GM19099 (cell line): ENCODE measurements around the gene RABL3.
A peak's percentile ranks its signal among the peaks of the same experiment; 100 is the strongest.

Source experiments
- POLR2A ChIP-seq: IDR thresholded peaks from 3 replicates; pipeline ENCODE4 v1.6.1; 2011; ENCODE audit warnings: low read depth; ENCODE audit not compliant: insufficient read length; ENCODE audit errors: extremely low read depth

Gene RABL3

GRCh38 chr3:120742198-120742848, at the start of gene RABL3, which contains the start of gene GTF2E1:
RABL3 (minus strand) TSS chr3:120742516; CDS start chr3:120742507, 9 bp downstream.
GTF2E1 (plus strand) TSS chr3:120742744; CDS start chr3:120750553, 7,809 bp downstream.
- TF ChIP-seq POLR2A, result peak; percentile 79

GRCh38 chr3:120791913-120792312, 49.6 kb upstream of the RABL3 start:
- no peak for TF ChIP-seq POLR2A

- no peak for TF ChIP-seq POLR2A
Measured at GRCh38 chr3:120791010-120791409, 48.7 kb upstream of the RABL3 start.

- TF ChIP-seq POLR2A, result no peak
Measured at GRCh38 chr3:120780977-120781376, 38.7 kb upstream of the RABL3 start.

GRCh38 chr3:120778776-120779175, 36.5 kb upstream of the RABL3 start:
- TF ChIP-seq POLR2A, result no peak

GRCh38 chr3:120775411-120775810, 33.1 kb upstream of the RABL3 start:
- no peak for TF ChIP-seq POLR2A

- TF ChIP-seq POLR2A, result no peak
Measured at GRCh38 chr3:120773932-120774331, 31.6 kb upstream of the RABL3 start.

- no peak for TF ChIP-seq POLR2A
Measured at GRCh38 chr3:120772081-120772480, 29.8 kb upstream of the RABL3 start.

- TF ChIP-seq POLR2A, result no peak
Measured at GRCh38 chr3:120770891-120771290, 28.6 kb upstream of the RABL3 start.

- TF ChIP-seq POLR2A, result no peak
Measured at GRCh38 chr3:120769436-120769835, 27.1 kb upstream of the RABL3 start.

GRCh38 chr3:120767106-120767505, 24.8 kb upstream of the RABL3 start:
- TF ChIP-seq POLR2A, result no peak

GRCh38 chr3:120766576-120766975, 24.3 kb upstream of the RABL3 start:
- TF ChIP-seq POLR2A, result no peak

- no peak for TF ChIP-seq POLR2A
Measured at GRCh38 chr3:120765830-120766493, 23.6 kb upstream of the RABL3 start.

GRCh38 chr3:120764206-120764605, 21.9 kb upstream of the RABL3 start:
- TF ChIP-seq POLR2A, result no peak

- TF ChIP-seq POLR2A, result no peak
Measured at GRCh38 chr3:120763601-120764000, 21.3 kb upstream of the RABL3 start.

- TF ChIP-seq POLR2A, result no peak
Measured at GRCh38 chr3:120762615-120763014, 20.3 kb upstream of the RABL3 start.
